ENCODE results near the gene CASKIN1. TPM values are rescaled to one million over a fixed set of nuclear protein-coding genes. Genes with fewer than 3 reads are reported as not detected.

Gene CASKIN1
- polyA plus RNA-seq, 3 donors, result not detected

GRCh38 chr16:2163211-2163881 lies 33.1 kb downstream of the CASKIN1 start:
- TF ChIP-seq CTCF (IDR thresholded peaks at IDR 0.05), result no peak
- no peak overlapping the region for H3K4me2 ChIP-seq (replicated peaks; ENCODE audit: extremely low read depth, low read length, poor library complexity, severe bottlenecking)
- peaks cover 12 to 38% of the 10 kb centered on the region in 2 donors for H3K36me3 Mint-ChIP-seq
- peaks cover 31 to 36% of the 10 kb centered on the region in 2 donors for H3K36me3 ChIP-seq (replicated peaks in 1 of 2; ENCODE audit: control insufficient read depth in 1 of 2, insufficient read depth in 2 of 2, low read length in 2 of 2)
- no peak overlapping the region for H3K27ac Mint-ChIP-seq
- 97% methylated on average over 18 of the region's 26 CpGs for WGBS (ENCODE audit: insufficient coverage)
- no peak overlapping the region for H3K27ac ChIP-seq (ENCODE audit: low read depth in 1 of 2, low read length in 2 of 2)
- H2AFZ ChIP-seq (ENCODE audit: insufficient read depth, low read depth, low read length, poor library complexity, severe bottlenecking), result no peak overlapping the region
- intact Hi-C loops (cut with micrococcal nuclease), result no loop called here
- no peaks in the 10 kb centered on the region for H3K27me3 ChIP-seq (ENCODE audit: control insufficient read depth in 2 of 2, insufficient read depth in 2 of 2, low read length in 2 of 2)
- peaks cover 0 to 7% of the 10 kb centered on the region in 2 donors for H3K9me3 ChIP-seq (replicated peaks in 1 of 2; ENCODE audit: control insufficient read depth in 1 of 2, insufficient read depth in 1 of 2, low read length in 2 of 2)
- peaks cover 3% of the 10 kb centered on the region for H3K4me1 Mint-ChIP-seq
- H3K27me3 Mint-ChIP-seq (ENCODE audit: low read depth in 3 of 3), result peaks cover 0 to 3% (median 0%) of the 10 kb centered on the region in 3 donors
- H3K4me3 Mint-ChIP-seq, result peak overlapping the region in 1 of 2 donors; percentile 41
- peaks cover 68% of the 10 kb centered on the region for H4K20me1 ChIP-seq (ENCODE audit: insufficient read depth, low read length)
- no peak for DNase-seq
- no peak overlapping the region for H3K9ac ChIP-seq (ENCODE audit: insufficient read depth, low read length, poor library complexity, severe bottlenecking)
- no peak overlapping the region for H3K4me3 ChIP-seq (replicated peaks in 1 of 3; ENCODE audit: low read depth in 2 of 3, low read length in 3 of 3)
- peaks cover 64% of the 10 kb centered on the region for H3K79me2 ChIP-seq (ENCODE audit: insufficient read depth, low read length)
- H3K9me3 Mint-ChIP-seq, result peaks cover 0 to 14% (median 4%) of the 10 kb centered on the region in 7 donors
- H3K4me1 ChIP-seq (ENCODE audit: control insufficient read depth in 1 of 2, insufficient read depth in 2 of 2, low read length in 2 of 2), result no peaks in the 10 kb centered on the region

GRCh38 chr16:2162676-2163118 lies 33.7 kb downstream of the CASKIN1 start:
- no peak overlapping the region for H3K27ac ChIP-seq (ENCODE audit: low read depth in 1 of 2, low read length in 2 of 2)
- no peak overlapping the region for H3K9ac ChIP-seq (ENCODE audit: insufficient read depth, low read length, poor library complexity, severe bottlenecking)
- intact Hi-C loops (cut with micrococcal nuclease), result no loop called here
- Mint-ChIP-seq H3K36me3 (peaks cover 10 to 32% of the 10 kb centered on the region in 2 donors), H3K4me1 (peaks cover 3% of the 10 kb centered on the region), H3K27me3 (ENCODE audit: low read depth in 3 of 3) (peaks cover 0 to 2% (median 0%) of the 10 kb centered on the region in 3 donors), H3K9me3 (peaks cover 0 to 14% (median 4%) of the 10 kb centered on the region in 7 donors), H3K4me3 (no peak overlapping the region), H3K27ac (no peak overlapping the region)
- no peaks in the 10 kb centered on the region for H3K27me3 ChIP-seq (ENCODE audit: control insufficient read depth in 2 of 2, insufficient read depth in 2 of 2, low read length in 2 of 2)
- H3K4me1 ChIP-seq (ENCODE audit: control insufficient read depth in 1 of 2, insufficient read depth in 2 of 2, low read length in 2 of 2), result peaks cover 0 to 5% of the 10 kb centered on the region in 2 donors
- DNase-seq, result no peak
- peaks cover 70% of the 10 kb centered on the region for H3K79me2 ChIP-seq (ENCODE audit: insufficient read depth, low read length)
- WGBS (ENCODE audit: insufficient coverage), result 100% methylated on average over 9 of the region's 13 CpGs
- H3K4me2 ChIP-seq (replicated peaks; ENCODE audit: extremely low read depth, low read length, poor library complexity, severe bottlenecking), result no peak overlapping the region
- no peak overlapping the region for H3K4me3 ChIP-seq (replicated peaks in 1 of 3; ENCODE audit: low read depth in 2 of 3, low read length in 3 of 3)
- H2AFZ ChIP-seq (ENCODE audit: insufficient read depth, low read depth, low read length, poor library complexity, severe bottlenecking), result no peak overlapping the region
- no peak for TF ChIP-seq CTCF (IDR thresholded peaks at IDR 0.05)
- H3K36me3 ChIP-seq (replicated peaks in 1 of 2; ENCODE audit: control insufficient read depth in 1 of 2, insufficient read depth in 2 of 2, low read length in 2 of 2), result peaks cover 25 to 29% of the 10 kb centered on the region in 2 donors
- H3K9me3 ChIP-seq (replicated peaks in 1 of 2; ENCODE audit: control insufficient read depth in 1 of 2, insufficient read depth in 1 of 2, low read length in 2 of 2), result peaks cover 0 to 7% of the 10 kb centered on the region in 2 donors
- H4K20me1 ChIP-seq (ENCODE audit: insufficient read depth, low read length), result peaks cover 75% of the 10 kb centered on the region

Data from CD14-positive monocyte (primary cell).